Activated naive CD8-positive, alpha-beta T cell treated with anti-CD3 and anti-CD28 coated beads, Interleukin-2, amount 50 U/mL, for 16 hours (primary cell): ENCODE measurements around the gene SHISAL2B.
"Not testable (repeated sequence)": the region's sequence is repeated elsewhere in the genome, so short reads cannot be mapped to it uniquely, and the experiment has no call there.

Experiments
- DNase-seq: peaks from one replicate; pipeline ENCODE4 v3.0.0-alpha.2; 2020; ENCODE audit warnings: low read depth, low spot score

SHISAL2B gene

DNA sequence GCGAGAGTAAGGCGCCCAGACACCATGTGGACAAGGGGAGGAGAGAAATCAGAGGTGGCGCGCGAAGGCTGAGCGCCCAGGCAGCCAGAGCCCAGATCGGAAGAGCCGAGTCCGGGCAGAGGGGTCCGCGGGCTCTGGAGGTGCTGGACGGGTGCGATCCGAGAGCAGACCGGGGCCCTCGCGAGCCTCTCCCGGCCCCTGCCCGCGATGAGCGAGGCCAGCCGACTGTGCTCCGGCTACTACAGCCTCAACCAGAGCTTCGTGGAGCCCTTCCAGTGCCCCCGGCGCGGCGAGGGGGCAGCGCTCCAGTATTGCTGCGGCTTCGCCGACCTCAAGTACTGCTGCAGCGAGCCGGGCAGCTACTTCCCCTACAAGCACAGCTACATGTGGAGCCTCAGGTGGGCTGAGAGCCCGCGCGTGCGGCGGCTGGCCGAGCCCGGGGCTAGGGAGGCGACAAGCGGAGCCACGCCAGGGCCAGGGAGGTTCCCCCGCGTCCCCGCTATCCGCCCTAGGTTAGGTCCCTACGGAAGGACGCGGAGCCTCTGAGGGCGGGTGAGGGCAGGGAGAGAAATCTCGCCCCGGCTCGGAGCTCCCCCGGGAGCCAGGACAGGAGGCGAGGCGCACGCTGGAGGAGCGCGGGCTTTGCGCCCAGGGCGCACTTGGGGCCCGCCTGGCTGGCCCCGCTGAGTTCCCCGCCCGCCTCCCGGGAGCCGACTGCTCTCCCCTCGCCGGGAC is at the start of gene SHISAL2B:
SHISAL2B (plus strand) TSS at position 87 of the 735 bp plus-strand sequence; CDS start at position 208, 121 bp downstream.
- DNase-seq: no peak

GRCh38 chr5:64644831-64645230 is 45.5 kb upstream of the SHISAL2B start:
- no peak for DNase-seq

- DNase-seq: no peak
Observed at GRCh38 chr5:64646169-64646568, 44.1 kb upstream of the SHISAL2B start.

- no peak for DNase-seq
Observed at GRCh38 chr5:64649512-64649911, 40.8 kb upstream of the SHISAL2B start.

GRCh38 chr5:64653766-64654560 is 36.3 kb upstream of the SHISAL2B start:
- DNase-seq: no peak

DNA sequence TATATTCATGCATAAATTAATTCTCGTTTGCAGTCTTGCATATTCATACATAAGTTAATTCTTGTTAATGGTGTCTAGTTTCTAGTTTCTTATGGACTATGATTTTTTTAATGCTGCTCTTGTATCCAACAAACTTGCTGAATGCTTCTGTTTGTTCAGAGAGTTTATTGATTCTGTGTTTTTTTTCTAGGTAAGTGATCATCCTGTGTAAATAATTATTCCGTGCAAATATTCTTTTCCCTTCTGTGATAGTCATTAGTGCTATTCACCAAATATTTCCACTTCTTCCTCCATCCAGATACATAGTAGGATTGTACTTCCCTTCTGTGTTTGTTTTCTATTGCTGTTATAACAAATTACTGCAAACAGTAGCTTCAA is 35.8 kb upstream of the SHISAL2B start:
- no peak for DNase-seq

DNA sequence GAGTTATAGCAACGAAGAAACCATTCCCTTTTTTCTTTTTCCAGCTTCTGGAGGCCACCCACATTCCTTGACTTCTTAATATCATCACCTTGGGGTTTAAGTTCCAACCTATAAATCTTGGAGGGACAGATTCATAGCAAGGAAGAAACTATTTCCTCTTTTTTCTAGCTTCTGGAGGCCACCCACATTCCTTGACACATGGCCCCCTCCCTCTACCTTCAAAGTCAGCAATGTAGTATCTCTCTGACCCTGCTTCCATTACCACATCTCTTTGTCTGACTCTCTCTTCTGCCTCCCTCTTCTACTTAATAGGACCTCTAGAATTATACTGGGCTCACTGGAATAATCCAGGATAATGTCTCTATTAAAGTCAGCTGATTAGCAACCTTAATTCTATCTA is 34.7 kb upstream of the SHISAL2B start:
- DNase-seq: no peak

DNA sequence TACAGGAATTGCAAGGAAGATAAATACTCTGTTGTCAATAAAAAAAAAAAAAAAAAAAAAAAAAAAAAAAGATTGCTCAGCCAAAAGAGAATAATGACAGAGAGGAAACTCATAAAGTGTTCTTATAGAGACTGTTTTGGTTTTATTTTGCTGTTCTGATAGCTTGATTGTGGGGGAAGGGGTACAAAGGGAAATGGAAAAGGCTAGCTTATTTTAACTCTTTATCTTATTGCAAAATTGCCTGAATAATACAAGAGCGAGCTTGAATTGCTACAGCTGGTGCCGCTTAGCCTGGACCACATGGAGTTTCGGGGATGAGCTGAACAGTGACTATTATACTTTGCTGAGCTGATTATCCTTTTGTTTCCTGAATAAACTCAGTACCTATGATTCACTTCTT is 31.0 kb upstream of the SHISAL2B start:
- DNase-seq: no peak

DNA sequence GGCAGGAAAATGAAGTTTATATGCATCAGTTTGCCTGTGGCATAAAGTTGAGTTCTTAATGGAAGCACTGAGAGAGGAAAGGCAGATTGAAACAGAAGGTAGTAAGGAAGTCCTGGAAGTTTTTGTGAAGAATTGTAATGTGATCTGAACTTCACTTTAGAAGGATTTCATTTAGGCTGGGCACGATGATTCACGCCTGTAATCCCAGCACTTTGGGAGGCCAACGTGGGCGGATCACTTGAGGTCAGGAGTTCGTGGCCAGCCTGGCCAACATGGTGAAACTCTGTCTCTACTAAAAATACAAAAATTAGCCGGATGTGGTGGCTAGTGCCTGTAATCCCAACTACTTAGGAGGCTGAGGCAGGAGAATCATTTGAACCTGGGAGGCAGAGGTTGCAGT is 27.1 kb upstream of the SHISAL2B start:
- DNase-seq: not testable (repeated sequence)

GRCh38 chr5:64665243-64665642 is 25.1 kb upstream of the SHISAL2B start:
- no peak for DNase-seq

DNA sequence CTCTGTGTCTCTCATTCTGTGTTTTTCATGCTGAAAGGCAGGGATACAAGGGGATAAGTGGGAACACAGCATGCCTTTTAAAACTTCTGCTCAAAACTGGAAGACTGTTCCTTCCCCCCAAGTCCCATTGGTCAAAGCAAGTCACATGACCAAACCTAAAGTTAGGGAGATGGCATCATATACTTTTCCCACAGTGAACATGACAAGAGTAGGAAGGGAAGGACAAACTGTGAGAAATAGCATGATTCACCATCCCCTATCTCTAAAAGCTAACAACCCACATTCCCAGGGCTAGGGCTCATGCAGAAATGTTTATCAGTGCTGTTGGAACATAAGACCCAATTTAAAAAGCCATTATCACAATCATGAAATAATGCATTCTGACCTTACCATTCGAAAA is 24.2 kb upstream of the SHISAL2B start:
- no peak for DNase-seq

GRCh38 chr5:64667068-64667467 is 23.2 kb upstream of the SHISAL2B start:
- no peak for DNase-seq

GRCh38 chr5:64670277-64670676 is 20.0 kb upstream of the SHISAL2B start:
- no peak for DNase-seq

DNA sequence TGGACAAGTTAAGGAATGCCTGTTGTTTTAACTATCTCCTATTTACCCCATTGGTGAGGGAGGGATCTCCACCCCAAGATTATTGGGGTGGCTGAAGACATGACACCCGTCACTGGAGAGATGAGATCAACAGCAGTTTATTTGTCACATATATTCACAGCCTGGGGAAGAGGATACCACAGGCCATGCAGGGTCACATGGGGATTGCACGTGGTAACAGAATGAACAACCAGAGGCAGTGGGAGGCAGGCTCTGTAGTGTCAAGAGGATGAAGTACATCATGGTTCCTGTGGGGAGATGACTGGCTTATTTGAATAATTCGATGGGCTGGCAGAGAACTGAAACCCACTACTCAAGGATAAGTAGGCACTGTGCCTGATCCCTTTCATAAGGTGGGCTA is 18.6 kb upstream of the SHISAL2B start:
- DNase-seq: no peak

DNA sequence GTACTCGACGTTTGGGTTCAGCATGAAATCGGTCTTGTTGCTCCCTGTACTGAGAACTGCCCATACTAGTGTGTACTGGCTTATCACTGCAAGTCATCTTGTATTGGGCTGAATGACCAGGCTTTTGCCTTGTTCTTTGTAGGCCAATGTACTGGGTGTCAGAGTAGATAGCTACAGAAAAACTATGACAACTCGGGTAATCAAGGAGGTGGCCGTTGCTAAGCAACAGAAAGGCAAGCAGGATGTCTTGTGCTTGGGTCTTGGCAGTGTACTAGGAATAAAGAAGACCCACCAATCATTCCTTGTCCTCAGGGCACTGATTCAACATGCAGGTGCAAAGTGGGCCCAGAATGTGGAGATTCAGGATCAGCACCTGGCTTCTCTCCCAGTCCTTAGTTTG is 11.9 kb upstream of the SHISAL2B start:
- no peak for DNase-seq

GRCh38 chr5:64680289-64680688 is 10.0 kb upstream of the SHISAL2B start:
- DNase-seq: no peak

DNA sequence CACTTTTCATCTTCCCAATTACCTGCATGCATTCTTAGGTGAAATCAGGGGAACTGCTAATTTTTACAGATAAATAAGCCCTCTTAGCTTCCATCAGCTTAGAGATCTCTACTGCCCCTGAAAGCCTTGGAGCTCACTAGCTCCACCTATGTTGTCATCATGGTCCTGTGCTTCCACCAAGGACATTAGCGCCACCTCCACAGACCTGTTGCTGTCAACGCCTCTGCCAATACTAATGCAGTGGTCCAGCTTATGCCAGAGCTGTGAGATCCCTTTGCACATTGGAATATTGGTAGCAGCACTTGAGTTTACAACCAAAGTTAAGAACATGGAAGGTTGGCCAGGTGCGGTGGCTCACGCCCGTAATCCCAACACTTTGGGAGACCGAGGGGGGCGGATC is 7.7 kb upstream of the SHISAL2B start:
- no peak for DNase-seq

- DNase-seq: no peak
Observed at GRCh38 chr5:64685866-64686265, 4.4 kb upstream of the SHISAL2B start.

GRCh38 chr5:64688391-64688790 is 1.9 kb upstream of the SHISAL2B start:
- no peak for DNase-seq

GRCh38 chr5:64688965-64689364 is 1.3 kb upstream of the SHISAL2B start:
- DNase-seq: no peak

GRCh38 chr5:64690104-64690416 is 243 bp upstream of the SHISAL2B start:
- DNase-seq: no peak

GRCh38 chr5:64691291-64691690 is 988 bp downstream of the SHISAL2B start:
- DNase-seq: no peak

- DNase-seq: no peak
Observed at GRCh38 chr5:64693636-64694035, 3.3 kb downstream of the SHISAL2B start.
